ENCODE measurements around the gene RGS4. TPM values are rescaled to one million over a fixed set of nuclear protein-coding genes. Genes with fewer than 3 reads are reported as not detected.
A peak's percentile ranks its signal among the peaks of the same experiment; 100 is the strongest.

The RGS4 gene
- total RNA-seq, 3 donors from 2014 or later = 0.46 to 11.1 (median 1.5) TPM

GRCh38 chr1:163068716-163069115, 445 bp upstream of the RGS4 start:
- intact Hi-C loops (cut with DNase I, micrococcal nuclease) = no loop called here
- no peak overlapping the region for H3K4me3 ChIP-seq
- TF ChIP-seq, protein P1, sequence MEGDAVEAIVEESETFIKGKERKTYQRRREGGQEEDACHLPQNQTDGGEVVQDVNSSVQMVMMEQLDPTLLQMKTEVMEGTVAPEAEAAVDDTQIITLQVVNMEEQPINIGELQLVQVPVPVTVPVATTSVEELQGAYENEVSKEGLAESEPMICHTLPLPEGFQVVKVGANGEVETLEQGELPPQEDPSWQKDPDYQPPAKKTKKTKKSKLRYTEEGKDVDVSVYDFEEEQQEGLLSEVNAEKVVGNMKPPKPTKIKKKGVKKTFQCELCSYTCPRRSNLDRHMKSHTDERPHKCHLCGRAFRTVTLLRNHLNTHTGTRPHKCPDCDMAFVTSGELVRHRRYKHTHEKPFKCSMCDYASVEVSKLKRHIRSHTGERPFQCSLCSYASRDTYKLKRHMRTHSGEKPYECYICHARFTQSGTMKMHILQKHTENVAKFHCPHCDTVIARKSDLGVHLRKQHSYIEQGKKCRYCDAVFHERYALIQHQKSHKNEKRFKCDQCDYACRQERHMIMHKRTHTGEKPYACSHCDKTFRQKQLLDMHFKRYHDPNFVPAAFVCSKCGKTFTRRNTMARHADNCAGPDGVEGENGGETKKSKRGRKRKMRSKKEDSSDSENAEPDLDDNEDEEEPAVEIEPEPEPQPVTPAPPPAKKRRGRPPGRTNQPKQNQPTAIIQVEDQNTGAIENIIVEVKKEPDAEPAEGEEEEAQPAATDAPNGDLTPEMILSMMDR (IDR thresholded peaks at IDR 0.05) = no peak
- H3K4me1 ChIP-seq (ENCODE audit: low read depth) = no peaks in the 10 kb centered on the region
- ATAC-seq (no peak), DNase-seq (no peak)
- H3K9me3 ChIP-seq = no peaks in the 10 kb centered on the region
- H3K36me3 ChIP-seq (ENCODE audit: low read depth) = no peaks in the 10 kb centered on the region

DNA sequence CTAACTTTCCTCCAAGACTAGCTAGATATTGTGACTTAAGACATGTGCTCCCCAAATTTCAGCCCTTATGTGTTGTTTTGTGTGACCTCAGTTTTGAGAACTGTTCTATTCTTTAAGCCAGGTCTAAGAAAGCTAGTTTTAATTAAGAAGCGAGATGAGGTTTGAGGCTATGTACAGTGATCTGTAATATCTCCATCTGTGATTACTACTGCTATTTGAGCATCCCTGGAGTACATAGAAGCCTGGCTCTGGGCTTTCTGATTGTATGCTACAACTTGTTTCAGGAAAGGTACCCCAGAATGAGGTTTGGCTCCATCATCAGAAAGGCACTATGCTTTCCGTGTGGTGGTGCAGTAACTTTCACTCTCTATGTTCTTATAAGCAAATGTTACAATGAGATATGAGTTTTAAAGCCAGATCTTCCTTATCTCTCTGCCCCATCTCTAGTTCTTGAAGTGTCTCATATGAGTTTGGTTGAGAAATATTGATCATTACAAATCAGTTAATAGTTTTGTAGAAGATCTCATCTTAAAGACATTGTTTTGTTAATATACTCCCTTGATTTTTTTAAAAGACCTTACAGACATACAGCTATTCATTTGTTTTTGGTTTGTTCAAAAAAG, 605 bp downstream of the RGS4 start:
- no peaks in the 10 kb centered on the region for H3K9me3 ChIP-seq
- ATAC-seq = no peak
- TF ChIP-seq, protein P1 (IDR thresholded peaks at IDR 0.05) = no peak
- intact Hi-C loops (cut with DNase I, micrococcal nuclease) = loop anchor here (10.0 kb wide), 2 partner anchors 105 to 245 kb away; no protein-coding TSS in a partner anchor
- no peaks in the 10 kb centered on the region for H3K36me3 ChIP-seq (ENCODE audit: low read depth)
- no peak overlapping the region for H3K4me3 ChIP-seq
- H3K4me1 ChIP-seq (ENCODE audit: low read depth) = no peaks in the 10 kb centered on the region
- DNase-seq = no peak

DNA sequence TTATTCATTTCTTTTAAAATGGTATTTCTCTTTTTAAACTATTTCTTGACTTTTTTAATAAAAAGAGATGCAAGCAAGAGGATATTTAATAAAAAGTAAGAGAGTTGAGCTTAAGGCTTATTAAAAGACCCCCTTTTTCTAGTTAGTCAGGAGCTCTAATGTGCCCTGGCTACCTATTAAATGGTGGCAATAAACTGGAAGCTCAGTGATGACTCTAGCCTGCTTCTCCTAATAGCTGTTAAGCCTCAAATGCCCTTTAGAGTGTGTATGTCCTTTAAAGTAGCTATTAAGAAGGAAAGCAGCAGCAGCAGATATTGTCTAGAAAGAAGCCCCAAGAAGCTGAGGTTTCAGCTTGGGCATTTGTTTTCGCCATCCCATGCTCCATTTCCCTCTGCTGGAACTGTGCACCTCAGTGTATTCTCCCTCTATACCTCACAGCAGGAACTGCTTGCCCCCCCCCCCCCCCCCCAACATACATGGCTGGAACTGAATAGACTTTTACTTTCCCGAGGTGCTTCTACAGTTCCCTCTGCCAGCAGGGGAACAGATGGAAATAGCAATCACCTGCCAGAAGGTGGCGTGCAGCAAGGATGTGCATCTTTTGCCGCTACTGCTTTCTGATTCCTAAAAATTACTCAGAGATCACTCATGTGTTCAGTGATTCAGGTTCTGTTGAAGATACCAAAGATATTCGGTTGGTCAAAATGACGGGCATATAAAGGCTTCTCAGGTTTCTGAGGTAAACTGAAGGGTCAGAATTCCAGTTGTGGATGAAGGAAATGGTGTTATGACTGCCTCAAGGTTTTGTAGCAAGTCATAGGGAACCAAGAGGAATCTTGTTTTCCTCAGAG, 2.5 kb downstream of the RGS4 start:
- H3K36me3 ChIP-seq (ENCODE audit: low read depth) = no peaks in the 10 kb centered on the region

DNA sequence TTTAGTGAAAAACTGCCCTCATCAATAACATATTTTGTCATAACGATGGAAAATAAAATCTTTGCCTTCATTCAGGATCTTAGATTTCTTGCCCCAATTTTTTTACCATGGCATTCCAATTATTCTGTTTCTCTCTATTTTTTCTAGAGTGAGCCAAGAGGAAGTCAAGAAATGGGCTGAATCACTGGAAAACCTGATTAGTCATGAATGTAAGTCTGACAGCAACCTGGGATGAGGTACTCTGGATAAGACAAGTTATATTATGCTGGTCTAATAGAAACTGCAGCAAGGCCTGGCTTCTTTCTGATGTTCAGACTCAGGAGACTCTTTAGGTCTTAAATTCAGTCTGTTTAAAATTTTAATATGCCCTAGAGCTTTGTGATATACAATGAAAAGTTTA, 3.5 kb downstream of the RGS4 start:
- no peak for ATAC-seq
- H3K4me1 ChIP-seq (ENCODE audit: low read depth) = no peaks in the 10 kb centered on the region

More for the DNA sequence above, 2.5 kb downstream of the RGS4 start:
- Histone ChIP-seq H3K4me3 (no peak overlapping the region), H3K4me1 (ENCODE audit: low read depth) (no peaks in the 10 kb centered on the region), H3K9me3 (no peaks in the 10 kb centered on the region)
- intact Hi-C loops (cut with DNase I, micrococcal nuclease) = loop anchor here (10.0 kb wide), 2 partner anchors 103 to 243 kb away; no protein-coding TSS in a partner anchor
- peak; percentile 43 for ATAC-seq
- TF ChIP-seq, protein P1 (IDR thresholded peaks at IDR 0.05) = peak; percentile 20
- DNase-seq = peak in 2 of 3 donors; percentile 33 to 60

DNA sequence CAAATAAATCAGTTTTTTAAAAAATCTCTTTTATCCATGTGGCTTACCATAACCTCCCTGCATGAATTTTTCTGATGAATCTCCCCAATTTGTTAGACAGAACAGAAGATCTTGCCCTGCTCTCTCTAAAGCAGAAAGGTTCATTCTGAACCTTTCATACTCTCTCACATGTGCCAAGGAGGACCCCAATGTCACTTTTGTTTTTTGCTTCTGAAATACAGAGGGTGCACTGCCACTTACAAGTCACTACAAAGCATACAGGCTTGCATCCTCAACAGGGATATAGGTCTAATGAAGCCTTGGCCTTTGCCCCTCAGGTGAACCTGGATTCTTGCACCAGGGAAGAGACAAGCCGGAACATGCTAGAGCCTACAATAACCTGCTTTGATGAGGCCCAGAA, 4.8 kb downstream of the RGS4 start:
- Histone ChIP-seq H3K4me1 (ENCODE audit: low read depth) (no peaks in the 10 kb centered on the region), H3K36me3 (ENCODE audit: low read depth) (no peaks in the 10 kb centered on the region), H3K9me3 (no peaks in the 10 kb centered on the region), H3K4me3 (no peak overlapping the region)
- ATAC-seq (no peak), DNase-seq (no peak)
- intact Hi-C loops (cut with DNase I, micrococcal nuclease) = loop anchor here (10.0 kb wide), 2 partner anchors 101 to 241 kb away; no protein-coding TSS in a partner anchor
- TF ChIP-seq, protein P1 (IDR thresholded peaks at IDR 0.05) = no peak

More for the DNA sequence above, 3.5 kb downstream of the RGS4 start:
- TF ChIP-seq, protein P1 (IDR thresholded peaks at IDR 0.05) = no peak
- Histone ChIP-seq H3K4me3 (no peak overlapping the region), H3K9me3 (no peaks in the 10 kb centered on the region), H3K36me3 (ENCODE audit: low read depth) (no peaks in the 10 kb centered on the region)
- intact Hi-C loops (cut with DNase I, micrococcal nuclease) = loop anchor here (10.0 kb wide), 2 partner anchors 102 to 242 kb away; no protein-coding TSS in a partner anchor
- no peak for DNase-seq
